GM12872 (cell line): ENCODE measurements around the gene TSR1.
A peak's percentile ranks its signal among the peaks of the same experiment; 100 is the strongest.

Source experiments
- TF ChIP-seq, protein P1 (sequence below): IDR thresholded peaks from 3 replicates; pipeline ENCODE4 v1.5.1; 2011; ENCODE audit warnings: low read depth, mild to moderate bottlenecking, low read length, moderate library complexity; ENCODE audit not compliant: insufficient read depth

Gene TSR1

DNA sequence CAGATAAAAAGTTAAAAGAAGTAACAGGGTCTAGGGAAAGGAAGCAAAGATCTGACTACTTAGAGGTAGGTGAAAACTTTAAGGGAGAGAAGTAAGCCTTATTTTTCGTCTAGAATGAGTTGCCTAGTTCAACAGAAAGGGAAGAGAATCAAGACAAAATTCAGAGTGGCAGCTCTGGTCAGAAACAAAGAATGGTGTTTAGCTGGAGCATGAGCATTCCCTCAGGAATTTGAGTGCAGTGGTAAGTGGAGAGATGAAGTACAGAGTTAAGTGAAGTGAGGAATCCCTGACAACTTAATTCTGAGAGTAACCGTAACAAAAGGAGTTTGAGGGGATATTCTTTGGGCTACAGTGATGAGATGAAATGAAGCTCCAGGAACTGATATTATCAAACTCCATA, 44.2 kb downstream of the TSR1 start:
- TF ChIP-seq, protein P1, sequence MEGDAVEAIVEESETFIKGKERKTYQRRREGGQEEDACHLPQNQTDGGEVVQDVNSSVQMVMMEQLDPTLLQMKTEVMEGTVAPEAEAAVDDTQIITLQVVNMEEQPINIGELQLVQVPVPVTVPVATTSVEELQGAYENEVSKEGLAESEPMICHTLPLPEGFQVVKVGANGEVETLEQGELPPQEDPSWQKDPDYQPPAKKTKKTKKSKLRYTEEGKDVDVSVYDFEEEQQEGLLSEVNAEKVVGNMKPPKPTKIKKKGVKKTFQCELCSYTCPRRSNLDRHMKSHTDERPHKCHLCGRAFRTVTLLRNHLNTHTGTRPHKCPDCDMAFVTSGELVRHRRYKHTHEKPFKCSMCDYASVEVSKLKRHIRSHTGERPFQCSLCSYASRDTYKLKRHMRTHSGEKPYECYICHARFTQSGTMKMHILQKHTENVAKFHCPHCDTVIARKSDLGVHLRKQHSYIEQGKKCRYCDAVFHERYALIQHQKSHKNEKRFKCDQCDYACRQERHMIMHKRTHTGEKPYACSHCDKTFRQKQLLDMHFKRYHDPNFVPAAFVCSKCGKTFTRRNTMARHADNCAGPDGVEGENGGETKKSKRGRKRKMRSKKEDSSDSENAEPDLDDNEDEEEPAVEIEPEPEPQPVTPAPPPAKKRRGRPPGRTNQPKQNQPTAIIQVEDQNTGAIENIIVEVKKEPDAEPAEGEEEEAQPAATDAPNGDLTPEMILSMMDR = no peak

DNA sequence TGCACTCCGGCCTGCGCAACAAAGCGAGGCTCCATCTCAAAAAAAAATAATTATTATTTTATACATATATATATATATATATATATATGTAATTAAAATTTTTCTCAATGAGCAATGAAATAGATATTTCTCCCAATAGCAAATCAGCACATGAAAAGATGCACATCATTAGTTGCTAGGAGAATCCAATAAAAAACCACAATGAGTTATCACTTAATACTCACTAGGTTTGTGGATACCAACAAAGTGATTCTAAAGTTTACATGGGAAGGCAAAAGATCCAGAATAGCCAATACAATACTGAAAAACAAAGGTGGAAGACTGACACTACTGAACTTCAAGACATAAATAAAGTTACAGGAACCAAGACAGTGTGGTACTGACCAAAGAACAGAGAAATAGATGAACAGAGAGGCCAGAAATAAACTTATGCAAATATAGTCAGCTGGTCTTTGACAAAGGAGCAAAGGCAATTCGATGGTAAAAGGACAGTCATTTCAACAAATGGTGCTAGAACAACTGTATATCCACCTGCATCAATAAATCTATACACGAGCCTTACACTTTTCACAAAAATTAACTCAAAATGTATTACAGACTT, 46.3 kb downstream of the TSR1 start:
- TF ChIP-seq, protein P1 = no peak

DNA sequence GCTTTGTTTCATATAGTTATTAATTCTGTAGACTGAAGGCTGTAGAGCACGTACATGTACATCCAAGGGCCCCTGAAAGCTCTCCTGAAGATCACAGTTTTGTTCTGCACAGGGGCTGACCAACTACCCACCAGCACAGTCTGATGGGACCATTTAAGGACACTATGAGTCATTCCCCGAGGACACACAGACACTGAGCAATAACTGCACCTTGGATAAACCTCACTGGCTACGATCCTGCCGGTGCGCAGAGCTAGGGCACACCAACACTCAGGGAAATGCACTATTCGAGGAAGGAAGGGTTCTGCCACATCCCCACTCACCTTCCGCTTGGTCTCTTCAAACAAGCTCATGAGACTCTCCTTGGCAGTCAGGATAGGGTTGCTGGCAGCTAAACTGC, 53.0 kb downstream of the TSR1 start:
- TF ChIP-seq, protein P1 = no peak

DNA sequence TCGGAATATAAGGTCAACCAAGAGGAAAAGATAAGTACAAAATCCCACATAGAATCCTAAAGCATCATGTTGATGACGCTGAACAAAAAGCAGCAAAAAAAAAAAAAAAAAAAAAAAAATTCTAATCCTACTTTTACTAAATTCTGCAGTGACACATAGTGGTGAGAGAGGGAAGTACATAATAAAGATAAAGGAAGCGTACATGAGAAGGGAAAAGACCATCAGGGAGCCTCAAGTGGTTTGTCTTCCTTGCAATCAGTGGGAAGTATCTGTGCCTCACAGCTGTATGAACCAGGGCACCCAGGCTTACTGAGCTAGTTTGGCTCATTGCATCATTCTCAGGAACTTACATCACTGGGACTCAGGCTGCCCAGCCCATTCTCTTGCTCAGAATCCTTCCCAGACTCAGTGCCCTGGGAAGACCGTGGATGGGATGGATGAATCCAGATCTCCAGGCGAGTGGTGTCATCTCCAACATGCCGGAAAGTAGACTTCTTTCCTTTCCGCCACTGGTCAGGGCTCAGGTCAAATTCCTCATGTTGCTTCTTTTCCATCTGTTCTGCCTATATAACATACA, 53.9 kb downstream of the TSR1 start:
- TF ChIP-seq, protein P1 = peak; percentile 51

DNA sequence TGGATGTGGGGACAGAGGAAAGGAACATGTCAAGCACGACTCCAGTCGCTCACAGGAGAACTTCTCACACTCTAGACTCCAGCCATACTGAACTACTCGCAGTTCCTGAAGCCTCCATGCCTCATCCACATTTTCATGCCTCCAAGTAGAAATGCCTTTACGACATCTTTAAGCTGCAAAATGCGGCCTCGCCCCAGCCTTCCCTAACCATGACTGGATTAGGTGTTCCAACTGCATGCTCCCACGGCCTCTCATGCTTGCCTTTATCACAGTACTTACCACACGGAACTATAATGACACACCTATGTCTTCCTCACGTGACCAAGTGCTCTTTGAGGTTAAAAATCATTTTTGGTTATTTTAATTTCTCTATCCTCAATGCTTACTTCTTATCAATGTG, 56.5 kb downstream of the TSR1 start:
- TF ChIP-seq, protein P1 = no peak

DNA sequence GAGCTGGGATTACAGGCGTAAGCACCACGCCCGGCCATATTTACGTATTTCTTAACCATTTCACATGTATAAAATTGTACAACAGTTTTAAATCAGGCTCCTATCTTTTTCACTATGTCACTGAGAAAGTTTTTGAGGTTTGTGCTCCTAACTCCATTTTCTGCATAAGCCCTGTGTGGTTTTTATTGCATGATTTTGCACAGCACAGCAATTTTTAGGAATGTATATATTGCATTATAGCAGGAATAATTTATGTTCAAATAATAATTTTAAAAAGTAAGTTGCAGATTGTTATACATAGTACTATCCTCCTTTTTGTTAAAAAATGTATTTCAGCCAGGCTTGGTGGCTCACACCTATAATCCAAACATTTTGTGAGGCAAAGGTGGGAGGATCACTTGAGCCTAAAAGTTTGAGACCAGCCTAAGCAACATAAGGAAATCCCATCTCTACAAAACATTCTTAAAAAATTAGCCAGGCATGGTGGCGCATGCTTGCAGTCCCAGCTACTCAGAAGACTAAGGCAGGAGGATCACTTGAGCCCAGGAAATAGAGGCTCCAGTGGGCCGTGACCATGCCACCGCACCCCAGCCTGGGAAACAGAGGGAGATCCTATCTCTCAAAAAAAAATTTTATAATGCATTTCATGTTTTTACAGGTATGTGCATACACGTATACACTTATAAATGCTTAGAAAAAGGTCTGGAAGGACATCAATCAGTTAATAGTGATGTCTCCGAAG, 58.7 kb downstream of the TSR1 start:
- TF ChIP-seq, protein P1 = no peak

DNA sequence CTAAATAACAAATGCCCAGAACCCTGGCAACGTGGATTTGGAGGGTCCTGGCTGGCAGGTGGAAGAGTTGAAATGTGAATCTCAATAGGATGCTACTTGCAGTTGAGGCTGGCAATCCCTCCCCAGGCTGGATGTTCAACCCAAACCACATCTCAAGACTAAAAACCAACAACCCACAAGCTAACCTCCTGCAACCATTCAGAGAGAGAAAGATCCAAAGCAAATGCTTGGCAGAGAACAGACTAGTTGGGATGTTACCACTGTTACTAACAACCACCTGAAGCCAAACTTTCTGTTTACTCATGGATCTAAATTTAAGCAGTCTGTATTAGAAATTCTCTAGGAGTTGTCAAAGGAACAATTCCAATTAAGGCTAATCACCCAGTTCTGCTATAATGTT, 60.5 kb downstream of the TSR1 start:
- TF ChIP-seq, protein P1 = no peak
